GM10266 (cell line): Measurements from ENCODE around the gene SLC4A5.
"Not testable (repeated sequence)": the region's sequence is repeated elsewhere in the genome, so short reads cannot be mapped to it uniquely, and the experiment has no call there.

Source experiments
- DNase-seq: peaks from one replicate; pipeline ENCODE4 v3.0.0; 2012; ENCODE audit errors: extremely low spot score
- CTCF ChIP-seq: IDR thresholded peaks from 2 replicates; pipeline ENCODE4 v1.5.1; 2012; ENCODE audit warnings: mild to moderate bottlenecking, low read depth; ENCODE audit not compliant: control insufficient read depth, insufficient read depth; ENCODE audit errors: missing control alignments

The SLC4A5 gene

GRCh38 chr2:74188696-74189095 lies 154.5 kb downstream of the SLC4A5 start:
- no peak for TF ChIP-seq CTCF

GRCh38 chr2:74188018-74188601 lies 155.1 kb downstream of the SLC4A5 start:
- no peak for DNase-seq

More at GRCh38 chr2:74188696-74189095, 154.5 kb downstream of the SLC4A5 start:
- DNase-seq: no peak

GRCh38 chr2:74186706-74187105 lies 156.5 kb downstream of the SLC4A5 start:
- not testable (repeated sequence) for DNase-seq

More at GRCh38 chr2:74188018-74188601, 155.1 kb downstream of the SLC4A5 start:
- no peak for TF ChIP-seq CTCF

- TF ChIP-seq CTCF: no peak
- DNase-seq: peak; percentile 63
Measured at GRCh38 chr2:74186038-74186437, 157.2 kb downstream of the SLC4A5 start.

- no peak for DNase-seq
- no peak for TF ChIP-seq CTCF
Measured at GRCh38 chr2:74183878-74184277, 159.3 kb downstream of the SLC4A5 start.

- no peak for TF ChIP-seq CTCF
- DNase-seq: peak; percentile 58
Measured at GRCh38 chr2:74181739-74182138, 161.5 kb downstream of the SLC4A5 start.

- peak; percentile 3 for TF ChIP-seq CTCF
- no peak for DNase-seq
Measured at GRCh38 chr2:74179063-74179865, 164.0 kb downstream of the SLC4A5 start.
